Measurements from ENCODE around the gene DHX57. TPM values are rescaled to one million over a fixed set of nuclear protein-coding genes. Genes with fewer than 3 reads are reported as not detected.

The DHX57 gene
- total and polyA plus RNA-seq, 2 experiments from 2014 or later: 13.3 to 32.9 TPM

- peaks cover 32% of the 10 kb centered on the region for H3K36me3 ChIP-seq (ENCODE audit: insufficient read depth)
- peaks cover 39% of the 10 kb centered on the region for H3K36me3 Mint-ChIP-seq (ENCODE audit: low read depth)
Observed at GRCh38 chr2:38825956-38826355, 49.8 kb downstream of the DHX57 start.

More at GRCh38 chr2:38825956-38826355, 49.8 kb downstream of the DHX57 start:
- no peaks in the 10 kb centered on the region for H3K9me2 ChIP-seq (ENCODE audit: insufficient read depth)
- H3K27ac ChIP-seq (ENCODE audit: low read depth): no peak overlapping the region
- no peaks in the 10 kb centered on the region for H3K4me1 ChIP-seq (ENCODE audit: insufficient read depth)
- no peaks in the 10 kb centered on the region for H3K27me3 ChIP-seq (ENCODE audit: insufficient read depth)
- H3K79me2 ChIP-seq (replicated peaks; ENCODE audit: insufficient read depth): no peaks in the 10 kb centered on the region
- H3K4me2 ChIP-seq: no peak overlapping the region
- no peak overlapping the region for H2AFZ ChIP-seq
- no peak overlapping the region for H3K27ac Mint-ChIP-seq
- H3K4me3 ChIP-seq: no peak overlapping the region
- no peaks in the 10 kb centered on the region for H3K27me3 Mint-ChIP-seq (ENCODE audit: insufficient read depth, low read depth, poor library complexity)
- DNase-seq (ENCODE audit: low spot score): no peak
- H3F3A ChIP-seq (replicated peaks; ENCODE audit: low read depth): no peaks in the 10 kb centered on the region
- H3K9me3 Mint-ChIP-seq: no peaks in the 10 kb centered on the region
- peaks cover 4% of the 10 kb centered on the region; the same call in 2 of the 3 replicates for H3K4me1 Mint-ChIP-seq
- 0 out of 2 replicates have a peak, but pooled peaks cover 4% of the 10 kb centered on the region for H4K20me1 ChIP-seq (replicated peaks; ENCODE audit: insufficient read depth)
- no peak overlapping the region for H3K4me3 Mint-ChIP-seq
- TF ChIP-seq ZNF114 (CRISPR knock-in tag; IDR thresholded peaks at IDR 0.05) (no peak), JUNB (IDR thresholded peaks at IDR 0.05; ENCODE audit: unreplicated experiment) (no peak), EZH2 (IDR thresholded peaks at IDR 0.05; ENCODE audit: low read depth, unreplicated experiment) (no peak), ZNF462 (CRISPR knock-in tag; IDR thresholded peaks at IDR 0.05) (no peak), NANOG (IDR thresholded peaks at IDR 0.05; ENCODE audit: borderline replicate concordance) (no peak), REST (IDR thresholded peaks at IDR 0.05; ENCODE audit: unreplicated experiment) (no peak), EZH2phosphoT487 (IDR thresholded peaks at IDR 0.05; ENCODE audit: unreplicated experiment) (no peak), STAT1 (IDR thresholded peaks at IDR 0.05; ENCODE audit: unreplicated experiment) (no peak), ETS1 (IDR thresholded peaks at IDR 0.05) (no peak), CTCF (conservative IDR thresholded peaks at IDR 0.05; ENCODE audit: low read depth in 2 of 2) (no peak)
- ATAC-seq: no peak

All from GM23338 (cell line).